WI38 (cell line): ENCODE data around the gene MLN.

Source experiments
- H3K4me3 ChIP-seq: 2 replicates; pipeline ENCODE4 v1.5.1; 2011; ENCODE audit warnings: low read depth, mild to moderate bottlenecking, control low read depth, low read length
- TF ChIP-seq, protein P1 (sequence below): IDR thresholded peaks from 2 replicates; pipeline ENCODE4 v1.5.1; 2012; ENCODE audit warnings: low read depth, mild to moderate bottlenecking, control low read depth, low read length

The MLN gene

DNA sequence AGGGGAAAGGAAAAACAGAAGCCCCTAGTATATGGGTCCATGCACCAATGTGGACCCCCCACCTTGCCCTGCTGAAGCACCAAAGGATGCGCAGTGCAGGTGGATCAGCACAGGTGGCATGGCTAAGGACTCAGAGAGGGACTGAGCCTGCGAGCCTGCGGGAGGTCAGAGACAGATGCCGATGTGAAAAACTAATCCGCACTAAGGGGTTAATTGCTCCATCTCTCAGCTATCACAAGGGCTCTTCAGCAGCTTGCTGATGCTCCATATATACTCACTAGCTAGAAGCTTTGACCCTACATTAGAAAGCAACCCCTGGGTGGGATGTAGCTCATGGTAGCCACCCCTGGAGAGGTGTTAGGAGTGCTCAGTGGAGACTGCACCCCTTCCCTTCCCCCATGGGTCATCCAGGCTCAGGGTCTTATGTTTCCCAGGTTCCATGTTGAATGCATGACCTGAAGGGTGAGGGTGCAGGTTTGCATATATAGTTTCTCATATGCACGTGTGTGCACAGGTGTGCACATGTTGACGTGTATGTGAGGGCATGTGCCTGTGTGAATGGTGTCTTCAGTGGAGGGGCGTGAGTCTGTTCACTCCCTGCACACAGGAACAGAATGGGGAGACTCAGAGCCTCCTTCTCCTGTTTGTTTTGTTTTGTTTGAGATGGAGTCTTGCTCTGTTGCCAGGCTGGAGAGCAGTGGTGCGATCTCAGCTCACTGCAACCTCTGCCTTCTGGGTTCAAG, 43.7 kb downstream of the MLN start:
- H3K4me3 ChIP-seq, result no peak overlapping the region
- TF ChIP-seq, protein P1, sequence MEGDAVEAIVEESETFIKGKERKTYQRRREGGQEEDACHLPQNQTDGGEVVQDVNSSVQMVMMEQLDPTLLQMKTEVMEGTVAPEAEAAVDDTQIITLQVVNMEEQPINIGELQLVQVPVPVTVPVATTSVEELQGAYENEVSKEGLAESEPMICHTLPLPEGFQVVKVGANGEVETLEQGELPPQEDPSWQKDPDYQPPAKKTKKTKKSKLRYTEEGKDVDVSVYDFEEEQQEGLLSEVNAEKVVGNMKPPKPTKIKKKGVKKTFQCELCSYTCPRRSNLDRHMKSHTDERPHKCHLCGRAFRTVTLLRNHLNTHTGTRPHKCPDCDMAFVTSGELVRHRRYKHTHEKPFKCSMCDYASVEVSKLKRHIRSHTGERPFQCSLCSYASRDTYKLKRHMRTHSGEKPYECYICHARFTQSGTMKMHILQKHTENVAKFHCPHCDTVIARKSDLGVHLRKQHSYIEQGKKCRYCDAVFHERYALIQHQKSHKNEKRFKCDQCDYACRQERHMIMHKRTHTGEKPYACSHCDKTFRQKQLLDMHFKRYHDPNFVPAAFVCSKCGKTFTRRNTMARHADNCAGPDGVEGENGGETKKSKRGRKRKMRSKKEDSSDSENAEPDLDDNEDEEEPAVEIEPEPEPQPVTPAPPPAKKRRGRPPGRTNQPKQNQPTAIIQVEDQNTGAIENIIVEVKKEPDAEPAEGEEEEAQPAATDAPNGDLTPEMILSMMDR, result no peak

DNA sequence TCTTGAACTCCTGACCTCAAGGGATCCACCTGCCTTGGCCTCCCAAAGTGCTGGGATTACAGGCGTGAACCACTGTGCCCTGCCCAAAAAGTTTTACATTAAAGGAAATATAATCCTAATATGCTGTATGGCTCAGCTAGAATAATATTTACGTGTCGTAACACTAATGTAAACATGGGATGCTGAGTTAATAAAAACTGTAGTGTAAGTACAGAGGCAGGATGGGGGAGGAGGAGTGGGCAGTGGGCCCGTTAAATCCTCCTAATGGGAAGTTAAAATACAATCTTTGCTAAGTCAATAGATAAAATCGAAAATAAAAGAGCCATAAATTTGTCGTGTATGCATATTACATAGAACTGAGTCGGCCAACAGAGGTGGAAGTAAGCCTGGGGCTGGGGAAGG, 45.0 kb downstream of the MLN start:
- TF ChIP-seq, protein P1, result no peak

DNA sequence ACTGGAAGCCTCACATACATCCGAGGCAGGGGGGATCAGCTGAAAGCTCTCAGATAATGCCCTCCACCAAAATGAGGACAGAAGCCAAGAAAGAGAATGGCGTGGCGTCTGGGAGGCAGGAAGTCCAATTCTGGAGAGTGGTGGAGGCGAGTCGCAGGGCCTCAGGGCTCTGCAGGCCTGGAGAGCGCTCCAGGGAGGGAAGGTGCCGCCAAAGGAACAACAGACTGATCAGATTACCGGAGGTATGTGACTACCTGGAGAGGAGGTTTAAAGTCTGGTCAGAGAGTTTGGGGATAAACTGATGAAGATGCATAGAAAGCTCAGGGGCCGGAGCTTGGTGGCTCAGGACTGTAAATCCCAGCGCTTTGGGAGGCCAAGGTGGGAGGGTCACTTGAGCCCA, 45.9 kb downstream of the MLN start:
- TF ChIP-seq, protein P1, result no peak
- no peak overlapping the region for H3K4me3 ChIP-seq

More for the DNA sequence above, 45.0 kb downstream of the MLN start:
- H3K4me3 ChIP-seq, result no peak overlapping the region

DNA sequence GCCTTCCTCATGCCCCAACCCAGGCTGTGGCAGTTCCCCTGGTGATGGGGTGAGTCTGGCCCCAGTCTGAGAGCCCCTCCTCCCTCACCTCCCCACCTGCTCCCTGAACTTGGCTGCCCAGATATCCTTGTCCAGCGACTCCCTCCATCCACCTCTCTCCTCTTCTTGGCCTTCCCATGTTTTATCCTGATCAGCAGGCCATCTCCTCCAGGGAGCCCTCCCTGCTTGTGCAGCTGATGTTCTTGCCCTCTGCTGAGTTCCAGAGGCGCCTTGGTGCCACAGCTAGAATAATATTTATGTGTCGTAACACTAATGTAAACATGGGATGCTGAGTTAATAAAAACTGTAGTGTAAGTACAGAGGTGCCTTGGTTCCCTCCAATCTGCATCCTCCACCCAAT, 46.7 kb downstream of the MLN start:
- TF ChIP-seq, protein P1, result no peak
- no peak overlapping the region for H3K4me3 ChIP-seq

DNA sequence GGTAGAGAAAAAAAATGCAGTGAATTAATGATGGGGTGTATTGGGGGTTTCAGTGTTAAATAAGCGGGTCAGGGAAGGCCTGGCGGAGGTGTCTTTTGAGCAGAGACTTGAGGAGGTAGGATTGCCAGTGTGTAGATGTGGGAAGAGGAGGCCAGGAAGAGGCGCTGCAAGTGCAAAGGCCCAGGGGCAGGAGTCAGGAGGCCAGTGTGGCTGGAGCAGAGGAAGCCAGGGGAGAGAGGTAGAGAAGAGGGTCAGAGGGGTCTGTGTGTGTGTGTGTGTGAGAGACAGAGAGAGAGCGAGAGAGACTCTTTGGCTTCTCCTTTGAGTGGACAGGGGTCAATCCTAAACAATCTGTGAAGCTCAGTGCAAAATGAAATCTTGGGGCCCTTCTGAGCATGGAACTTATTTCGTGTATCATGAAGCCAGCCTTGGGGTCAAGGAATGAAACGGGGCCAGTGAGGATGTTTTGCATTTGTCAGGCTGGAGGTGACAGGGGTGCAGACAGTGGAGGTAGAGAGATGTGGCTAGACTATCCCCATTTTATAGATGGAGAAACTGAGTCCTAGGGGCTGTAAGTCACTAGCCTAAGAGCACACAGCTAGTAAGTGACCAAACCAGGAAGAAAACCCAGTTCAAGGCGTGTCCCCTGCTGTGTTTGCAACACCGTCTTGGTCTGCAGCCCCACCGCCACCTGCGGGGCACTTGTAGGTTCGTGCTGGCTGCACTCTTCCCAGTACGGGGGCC, 47.4 kb downstream of the MLN start:
- TF ChIP-seq, protein P1, result no peak
- no peak overlapping the region for H3K4me3 ChIP-seq

DNA sequence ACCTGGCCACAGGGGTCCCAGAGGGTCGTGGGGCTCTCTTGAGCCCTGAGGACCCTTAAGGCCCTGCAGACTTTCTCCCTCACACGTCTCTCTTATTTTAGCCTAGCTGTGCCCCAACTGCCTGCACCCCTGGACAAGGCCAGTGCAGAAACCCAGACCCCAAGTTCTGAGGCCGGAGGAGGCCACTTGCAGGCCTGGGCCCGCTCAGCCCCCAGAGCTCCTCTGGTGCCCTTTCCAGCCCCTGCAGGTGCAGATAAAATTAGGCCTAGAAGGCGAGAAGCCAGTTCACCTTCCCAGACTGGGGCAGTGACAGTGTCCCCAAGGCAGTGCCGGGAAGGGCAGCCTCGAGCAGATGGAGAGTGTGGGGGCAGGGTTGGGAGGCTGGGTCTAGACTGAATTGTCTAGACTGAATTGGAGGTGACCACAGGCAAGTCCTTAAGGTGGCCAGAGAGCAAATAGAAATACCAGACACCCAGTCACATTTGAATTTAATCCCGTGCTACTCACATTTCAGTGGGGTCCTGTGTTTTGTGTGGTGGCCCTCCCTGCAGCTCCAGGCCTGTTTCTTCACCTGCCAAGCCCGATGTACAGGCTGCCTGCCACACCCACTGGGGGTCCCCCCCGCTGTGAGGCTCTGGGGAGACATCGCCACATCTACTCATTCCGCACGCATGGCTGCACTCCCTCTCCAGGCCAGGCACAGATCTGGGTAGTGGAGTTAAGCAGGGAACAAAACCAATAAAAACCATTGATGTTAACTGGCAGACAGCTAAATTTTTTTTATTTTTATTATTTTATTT, 48.5 kb downstream of the MLN start:
- TF ChIP-seq, protein P1, result no peak
- H3K4me3 ChIP-seq, result no peak overlapping the region
